SK-N-SH treated with all-trans-retinoic acid at 6 μM for 48 hours (cell line): ENCODE data around the gene HDAC4.

Source experiments
- ATAC-seq: fragments of 200-7000 bp; cut with Tn5 transposase; 3 replicates; pipeline ENCODE4 v1.9.1; 2020; ENCODE audit warnings: mild to moderate bottlenecking, moderate library complexity
- ARNTL ChIP-seq: fragments of 450-650 bp; formaldehyde crosslinking; IDR thresholded peaks from 2 replicates; pipeline ENCODE4 v1.5.0; 2020; ENCODE audit warnings: low read depth, mild to moderate bottlenecking, moderate library complexity, borderline replicate concordance
- BACH2 ChIP-seq: fragments of 250-450 bp; sonication (Bioruptor Pico); IDR thresholded peaks from 2 replicates; pipeline ENCODE4 v1.9.0; 2021; ENCODE audit warnings: mild to moderate bottlenecking, borderline replicate concordance
- CSDC2 ChIP-seq: fragments of 250-450 bp; sonication (Bioruptor Pico); IDR thresholded peaks from 2 replicates; pipeline ENCODE4 v1.5.0; 2020; ENCODE audit warnings: mild to moderate bottlenecking, moderate library complexity
- CSRNP3 ChIP-seq: fragments of 250-450 bp; sonication (Bioruptor Pico); IDR thresholded peaks from 2 replicates; pipeline ENCODE4 v1.5.1; 2021; ENCODE audit warnings: mild to moderate bottlenecking, moderate library complexity
- ESRRG ChIP-seq: fragments of 250-450 bp; sonication (Bioruptor Pico); IDR thresholded peaks from 2 replicates; pipeline ENCODE4 v1.6.1; 2021; ENCODE audit warnings: mild to moderate bottlenecking
- GLIS3 ChIP-seq: fragments of 250-450 bp; sonication (Bioruptor Pico); IDR thresholded peaks from 2 replicates; pipeline ENCODE4 v1.5.0; 2020; ENCODE audit warnings: mild to moderate bottlenecking, moderate library complexity
- ISL1 ChIP-seq: fragments of 250-450 bp; sonication (Bioruptor Pico); IDR thresholded peaks from 2 replicates; pipeline ENCODE4 v2.1.2; 2022; ENCODE audit warnings: mild to moderate bottlenecking, moderate library complexity
- OSR1 ChIP-seq: fragments of 250-450 bp; sonication (Bioruptor Pico); IDR thresholded peaks from 2 replicates; pipeline ENCODE4 v1.8.0; 2022; ENCODE audit warnings: moderate library complexity, mild to moderate bottlenecking, inconsistent platforms
- POU6F1 ChIP-seq: fragments of 250-450 bp; sonication (Bioruptor Pico); IDR thresholded peaks from 2 replicates; pipeline ENCODE4 v1.8.0; 2021; ENCODE audit warnings: low read depth, mild to moderate bottlenecking, moderate library complexity, borderline replicate concordance
- PPARA ChIP-seq: fragments of 250-450 bp; sonication (Bioruptor Pico); IDR thresholded peaks from 2 replicates; pipeline ENCODE4 v1.5.0; 2020; ENCODE audit warnings: mild to moderate bottlenecking, borderline replicate concordance
- RARB ChIP-seq: fragments of 250-450 bp; sonication (Bioruptor Pico); IDR thresholded peaks from 2 replicates; pipeline ENCODE4 v1.8.0; 2021; ENCODE audit warnings: mild to moderate bottlenecking, moderate library complexity
- SNAI2 ChIP-seq: fragments of 250-450 bp; sonication (Bioruptor Pico); IDR thresholded peaks from 2 replicates; pipeline ENCODE4 v1.5.0; 2020; ENCODE audit warnings: mild to moderate bottlenecking, moderate library complexity
- TCF4 ChIP-seq: fragments of 250-450 bp; sonication (Bioruptor Pico); IDR thresholded peaks from 2 replicates; pipeline ENCODE4 v1.8.0; 2021; ENCODE audit warnings: mild to moderate bottlenecking, moderate library complexity, borderline replicate concordance
- TSHZ2 ChIP-seq: fragments of 250-450 bp; sonication (Bioruptor Pico); IDR thresholded peaks from 2 replicates; pipeline ENCODE4 v1.5.0; 2020; ENCODE audit warnings: mild to moderate bottlenecking, moderate library complexity
- ZC3H10 ChIP-seq: fragments of 250-450 bp; sonication (Bioruptor Pico); IDR thresholded peaks from 2 replicates; pipeline ENCODE4 v1.5.1; 2021; ENCODE audit warnings: mild to moderate bottlenecking, moderate library complexity
- ZFP3 ChIP-seq: fragments of 250-450 bp; sonication (Bioruptor Pico); IDR thresholded peaks from 2 replicates; pipeline ENCODE4 v1.5.0; 2020; ENCODE audit warnings: mild to moderate bottlenecking, moderate library complexity
- ZFP30 ChIP-seq: fragments of 450-650 bp; formaldehyde crosslinking; IDR thresholded peaks from 2 replicates; pipeline ENCODE4 v1.5.0; 2022; ENCODE audit warnings: mild to moderate bottlenecking, moderate library complexity
- ZNF565 ChIP-seq: fragments of 450-650 bp; formaldehyde crosslinking; conservative IDR thresholded peaks from 2 replicates; pipeline ENCODE4 v1.5.0; 2020; ENCODE audit warnings: low read depth, mild to moderate bottlenecking, moderate library complexity
- ZNF70 ChIP-seq: fragments of 450-650 bp; formaldehyde crosslinking; IDR thresholded peaks from 2 replicates; pipeline ENCODE4 v1.5.0; 2020; ENCODE audit warnings: mild to moderate bottlenecking, moderate library complexity
- TF ChIP-seq, protein P1 (sequence below): fragments of 250-450 bp; sonication (Bioruptor Pico); IDR thresholded peaks from 2 replicates; pipeline ENCODE4 v1.5.1; 2020; ENCODE audit warnings: low read depth, mild to moderate bottlenecking, moderate library complexity

Gene HDAC4

GRCh38 chr2:239344857-239345216 lies 56.0 kb downstream of the HDAC4 start:
- TF ChIP-seq TSHZ2 (CRISPR knock-in tag) (no peak), ZNF565 (CRISPR knock-in tag) (no peak), ZC3H10 (CRISPR knock-in tag) (no peak)

DNA sequence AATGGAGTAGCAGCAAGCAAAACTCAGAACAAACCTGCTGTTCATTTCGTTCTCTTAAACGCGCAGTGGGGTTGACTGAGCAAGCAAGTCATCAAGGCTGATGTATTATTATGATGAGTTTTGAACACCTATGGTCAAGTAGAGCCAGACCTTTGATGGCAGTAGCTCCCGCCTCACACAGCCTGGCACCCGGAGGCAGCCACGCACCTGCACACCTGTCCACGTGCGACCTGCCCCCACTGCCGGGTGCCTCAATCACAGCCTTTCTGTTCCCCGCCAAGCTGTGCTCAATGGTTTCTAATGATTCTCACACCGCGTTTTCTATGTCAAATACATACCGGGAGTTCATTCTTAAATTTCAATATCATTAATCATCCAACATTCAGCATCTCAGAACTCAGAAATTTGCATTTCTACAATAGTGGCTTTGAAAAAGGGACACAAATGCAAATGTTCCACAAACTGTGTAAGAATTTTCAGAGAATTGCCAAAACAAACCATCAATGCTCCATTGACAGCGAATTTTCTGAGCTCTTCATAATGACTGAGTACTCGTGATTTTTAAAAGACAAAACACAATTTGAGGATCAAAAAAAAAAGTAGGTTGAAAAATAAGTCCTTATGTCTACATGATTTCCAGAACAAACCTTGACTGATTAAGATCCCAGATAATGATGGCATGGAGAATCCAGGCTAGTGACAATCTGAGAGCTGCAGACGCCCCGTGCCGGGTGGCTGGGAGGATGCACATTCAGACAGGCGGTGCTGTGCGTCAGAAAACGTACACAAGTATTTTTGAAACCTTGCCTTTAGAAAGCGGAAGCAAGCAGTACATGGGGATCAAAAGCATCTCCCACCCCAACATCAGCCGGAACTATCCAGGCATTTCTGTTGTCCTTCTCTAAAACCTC lies 56.6 kb downstream of the HDAC4 start:
- no peak for ATAC-seq
- TF ChIP-seq ZFP3 (no peak), OSR1 (no peak), PPARA (CRISPR knock-in tag) (no peak), ZNF70 (no peak), RARB (CRISPR knock-in tag) (no peak), CSDC2 (CRISPR knock-in tag) (no peak), ZNF565 (CRISPR knock-in tag) (no peak), ARNTL (CRISPR knock-in tag) (no peak), TCF4 (CRISPR knock-in tag) (no peak), TSHZ2 (CRISPR knock-in tag) (no peak), GLIS3 (CRISPR knock-in tag) (no peak), POU6F1 (no peak), ZFP30 (CRISPR knock-in tag) (no peak), CSRNP3 (CRISPR knock-in tag) (no peak), SNAI2 (CRISPR knock-in tag) (no peak)
- TF ChIP-seq, protein P1, sequence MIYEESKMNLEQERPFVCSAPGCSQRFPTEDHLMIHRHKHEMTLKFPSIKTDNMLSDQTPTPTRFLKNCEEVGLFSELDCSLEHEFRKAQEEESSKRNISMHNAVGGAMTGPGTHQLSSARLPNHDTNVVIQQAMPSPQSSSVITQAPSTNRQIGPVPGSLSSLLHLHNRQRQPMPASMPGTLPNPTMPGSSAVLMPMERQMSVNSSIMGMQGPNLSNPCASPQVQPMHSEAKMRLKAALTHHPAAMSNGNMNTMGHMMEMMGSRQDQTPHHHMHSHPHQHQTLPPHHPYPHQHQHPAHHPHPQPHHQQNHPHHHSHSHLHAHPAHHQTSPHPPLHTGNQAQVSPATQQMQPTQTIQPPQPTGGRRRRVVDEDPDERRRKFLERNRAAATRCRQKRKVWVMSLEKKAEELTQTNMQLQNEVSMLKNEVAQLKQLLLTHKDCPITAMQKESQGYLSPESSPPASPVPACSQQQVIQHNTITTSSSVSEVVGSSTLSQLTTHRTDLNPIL (CRISPR knock-in tag): no peak

More at GRCh38 chr2:239344857-239345216, 56.0 kb downstream of the HDAC4 start:
- no peak for ATAC-seq

DNA sequence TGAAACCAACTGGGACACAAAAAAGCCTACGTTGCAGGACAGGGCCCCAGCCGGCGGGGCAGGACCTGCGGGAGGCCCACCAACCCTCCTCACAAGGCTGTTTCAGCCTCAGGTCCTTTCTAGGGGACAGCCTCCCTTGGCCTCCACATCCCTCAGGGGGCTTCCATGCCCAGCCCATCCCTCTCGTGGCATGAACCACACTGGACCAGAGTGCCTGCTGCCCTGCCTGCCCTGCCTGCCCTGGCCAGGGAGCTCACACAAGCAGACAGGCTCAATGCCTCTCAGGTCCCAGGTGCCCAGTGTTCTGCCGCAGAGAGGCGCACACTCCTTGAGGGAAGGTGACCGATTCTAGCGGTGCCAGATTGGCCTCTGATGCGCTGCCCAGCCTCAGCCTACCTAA lies 57.4 kb downstream of the HDAC4 start:
- ATAC-seq: no peak
- TF ChIP-seq PPARA (CRISPR knock-in tag) (no peak), ISL1 (CRISPR knock-in tag) (no peak), BACH2 (CRISPR knock-in tag) (no peak), GLIS3 (CRISPR knock-in tag) (no peak), CSRNP3 (CRISPR knock-in tag) (no peak), TSHZ2 (CRISPR knock-in tag) (no peak), ZFP3 (no peak), ESRRG (CRISPR knock-in tag) (no peak)
